ENCODE measurements around the gene HS3ST3A1. TPM values are rescaled to one million over a fixed set of nuclear protein-coding genes. Genes with fewer than 3 reads are reported as not detected.

Gene HS3ST3A1
- total RNA-seq, 1 donor from 2014 or later = 7.5 TPM

DNA sequence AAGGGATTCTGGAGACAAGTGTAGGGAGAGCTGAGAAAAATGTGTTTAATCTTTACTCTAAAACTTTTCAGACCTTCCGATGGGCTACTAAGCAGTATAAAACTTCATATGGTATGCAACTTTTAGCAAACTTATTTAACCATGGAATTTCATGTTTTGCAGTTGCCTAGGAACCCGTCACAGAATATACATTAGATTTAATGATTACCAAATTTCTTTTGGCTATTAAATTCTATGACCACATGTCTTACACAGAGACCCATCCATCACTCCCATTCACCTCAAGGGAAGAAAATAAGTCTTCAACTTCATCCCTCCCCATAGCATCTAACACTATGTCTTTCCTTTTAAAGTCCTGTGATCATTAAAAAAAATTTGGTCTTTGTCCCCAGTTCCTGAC, 54.9 kb downstream of the HS3ST3A1 start:
- DNase-seq (ENCODE audit: extremely low spot score, unreplicated experiment) = no peak
- Mint-ChIP-seq H3K4me3 (ENCODE audit: unreplicated experiment) (no peak overlapping the region), H3K9me3 (ENCODE audit: unreplicated experiment) (peaks cover 10% of the 10 kb centered on the region), H3K27me3 (ENCODE audit: unreplicated experiment) (no peaks in the 10 kb centered on the region), H3K36me3 (ENCODE audit: unreplicated experiment) (peaks cover 9% of the 10 kb centered on the region), H3K4me1 (ENCODE audit: unreplicated experiment) (peaks cover 23% of the 10 kb centered on the region), H3K27ac (ENCODE audit: unreplicated experiment) (no peak overlapping the region)
- TF ChIP-seq, protein P1, sequence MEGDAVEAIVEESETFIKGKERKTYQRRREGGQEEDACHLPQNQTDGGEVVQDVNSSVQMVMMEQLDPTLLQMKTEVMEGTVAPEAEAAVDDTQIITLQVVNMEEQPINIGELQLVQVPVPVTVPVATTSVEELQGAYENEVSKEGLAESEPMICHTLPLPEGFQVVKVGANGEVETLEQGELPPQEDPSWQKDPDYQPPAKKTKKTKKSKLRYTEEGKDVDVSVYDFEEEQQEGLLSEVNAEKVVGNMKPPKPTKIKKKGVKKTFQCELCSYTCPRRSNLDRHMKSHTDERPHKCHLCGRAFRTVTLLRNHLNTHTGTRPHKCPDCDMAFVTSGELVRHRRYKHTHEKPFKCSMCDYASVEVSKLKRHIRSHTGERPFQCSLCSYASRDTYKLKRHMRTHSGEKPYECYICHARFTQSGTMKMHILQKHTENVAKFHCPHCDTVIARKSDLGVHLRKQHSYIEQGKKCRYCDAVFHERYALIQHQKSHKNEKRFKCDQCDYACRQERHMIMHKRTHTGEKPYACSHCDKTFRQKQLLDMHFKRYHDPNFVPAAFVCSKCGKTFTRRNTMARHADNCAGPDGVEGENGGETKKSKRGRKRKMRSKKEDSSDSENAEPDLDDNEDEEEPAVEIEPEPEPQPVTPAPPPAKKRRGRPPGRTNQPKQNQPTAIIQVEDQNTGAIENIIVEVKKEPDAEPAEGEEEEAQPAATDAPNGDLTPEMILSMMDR (IDR thresholded peaks at IDR 0.05) = no peak

- no peak for DNase-seq (ENCODE audit: extremely low spot score, unreplicated experiment)
- no peak overlapping the region for H3K4me3 Mint-ChIP-seq (ENCODE audit: unreplicated experiment)
- no peak overlapping the region for H3K27ac Mint-ChIP-seq (ENCODE audit: unreplicated experiment)
- H3K9me3 Mint-ChIP-seq (ENCODE audit: unreplicated experiment) = peaks cover 10% of the 10 kb centered on the region
- peaks cover 9% of the 10 kb centered on the region for H3K36me3 Mint-ChIP-seq (ENCODE audit: unreplicated experiment)
- no peaks in the 10 kb centered on the region for H3K27me3 Mint-ChIP-seq (ENCODE audit: unreplicated experiment)
- H3K4me1 Mint-ChIP-seq (ENCODE audit: unreplicated experiment) = peaks cover 31% of the 10 kb centered on the region
- TF ChIP-seq, protein P1 (IDR thresholded peaks at IDR 0.05) = no peak
Measured at GRCh38 chr17:13545941-13546340, 55.8 kb downstream of the HS3ST3A1 start.

DNA sequence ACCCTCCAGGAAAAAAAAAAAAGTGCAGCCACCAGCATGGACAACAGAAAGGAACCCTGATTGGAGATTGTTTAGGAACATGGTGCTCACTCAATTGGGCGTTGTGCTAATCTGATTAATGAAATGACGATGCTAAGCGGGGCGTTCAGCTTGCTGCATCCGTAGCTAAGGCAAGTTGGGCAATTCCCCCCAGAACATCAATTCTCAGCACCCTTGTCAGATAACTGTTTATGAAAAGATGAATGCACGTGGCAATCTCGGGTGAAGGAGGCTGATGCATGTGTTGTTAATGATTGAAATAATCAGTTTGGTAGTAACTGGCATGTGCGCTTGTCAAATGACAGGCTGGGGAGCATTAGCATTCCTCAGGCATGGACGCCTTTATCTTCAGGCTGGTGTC, 57.0 kb downstream of the HS3ST3A1 start:
- H3K36me3 Mint-ChIP-seq (ENCODE audit: unreplicated experiment) = peaks cover 5% of the 10 kb centered on the region
- peaks cover 4% of the 10 kb centered on the region for H3K9me3 Mint-ChIP-seq (ENCODE audit: unreplicated experiment)
- TF ChIP-seq, protein P1 (IDR thresholded peaks at IDR 0.05) = no peak
- H3K27me3 Mint-ChIP-seq (ENCODE audit: unreplicated experiment) = no peaks in the 10 kb centered on the region
- peaks cover 41% of the 10 kb centered on the region for H3K4me1 Mint-ChIP-seq (ENCODE audit: unreplicated experiment)
- DNase-seq (ENCODE audit: extremely low spot score, unreplicated experiment) = no peak
- peak overlapping the region; percentile 76 for H3K27ac Mint-ChIP-seq (ENCODE audit: unreplicated experiment)
- no peak overlapping the region for H3K4me3 Mint-ChIP-seq (ENCODE audit: unreplicated experiment)

- Mint-ChIP-seq H3K4me1 (ENCODE audit: unreplicated experiment) (peaks cover 41% of the 10 kb centered on the region), H3K4me3 (ENCODE audit: unreplicated experiment) (no peak overlapping the region), H3K27me3 (ENCODE audit: unreplicated experiment) (no peaks in the 10 kb centered on the region), H3K9me3 (ENCODE audit: unreplicated experiment) (no peaks in the 10 kb centered on the region), H3K36me3 (ENCODE audit: unreplicated experiment) (peaks cover 5% of the 10 kb centered on the region), H3K27ac (ENCODE audit: unreplicated experiment) (peak overlapping the region; percentile 76)
- DNase-seq (ENCODE audit: extremely low spot score, unreplicated experiment) = no peak
- TF ChIP-seq, protein P1 (IDR thresholded peaks at IDR 0.05) = no peak
Measured at GRCh38 chr17:13544292-13544691, 57.4 kb downstream of the HS3ST3A1 start.

DNA sequence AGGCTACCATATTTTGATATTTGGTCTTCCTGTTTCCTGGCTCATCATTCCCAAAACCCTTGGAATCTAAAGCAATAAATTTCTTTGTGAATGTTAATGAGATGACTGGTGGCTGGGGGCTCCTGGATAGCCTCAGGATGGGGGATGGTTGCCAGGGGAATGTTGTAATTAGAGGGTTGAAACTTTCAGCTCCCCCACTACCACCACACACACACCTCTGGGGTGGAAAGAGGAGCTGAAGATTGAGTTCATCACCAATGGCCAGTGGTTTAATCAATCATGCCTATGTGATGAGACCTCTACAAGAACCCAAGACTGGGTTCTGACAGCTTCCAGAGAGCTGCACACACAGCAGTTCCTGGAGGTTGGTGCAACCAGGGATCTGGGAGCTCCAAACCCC, 59.1 kb downstream of the HS3ST3A1 start:
- Mint-ChIP-seq H3K36me3 (ENCODE audit: unreplicated experiment) (peaks cover 3% of the 10 kb centered on the region), H3K27me3 (ENCODE audit: unreplicated experiment) (no peaks in the 10 kb centered on the region), H3K4me1 (ENCODE audit: unreplicated experiment) (peaks cover 44% of the 10 kb centered on the region), H3K27ac (ENCODE audit: unreplicated experiment) (no peak overlapping the region), H3K9me3 (ENCODE audit: unreplicated experiment) (no peaks in the 10 kb centered on the region), H3K4me3 (ENCODE audit: unreplicated experiment) (no peak overlapping the region)
- TF ChIP-seq, protein P1 (IDR thresholded peaks at IDR 0.05) = no peak
- no peak for DNase-seq (ENCODE audit: extremely low spot score, unreplicated experiment)

Data from osteocyte (in vitro differentiated cells).